Stimulated activated CD4-positive, alpha-beta T cell treated with anti-CD3 and anti-CD28 coated beads, Interleukin-2, amount 100 ng/mL, for 48 hours (primary cell): ENCODE data around the gene CUL5.
A peak's percentile ranks its signal among the peaks of the same experiment; 100 is the strongest.
"Not testable (repeated sequence)": the region's sequence is repeated elsewhere in the genome, so short reads cannot be mapped to it uniquely, and the experiment has no call there.

ENCODE experiments used
- DNase-seq, 2 donors: peaks; one replicate each; pipeline ENCODE4 v3.0.0-alpha.2; 2020

CUL5 gene

GRCh38 chr11:108117746-108118371 is 109.2 kb downstream of the CUL5 start:
- DNase-seq, result no peak

- not testable (repeated sequence) for DNase-seq
Measured at GRCh38 chr11:108120936-108121273, 112.2 kb downstream of the CUL5 start.

GRCh38 chr11:108121274-108122155 is 112.8 kb downstream of the CUL5 start, which contains the start of gene ACAT1:
Gene ACAT1 (plus strand): TSS chr11:108121567. CDS start chr11:108121607, 40 bp downstream.
- DNase-seq, result peak; percentile 96 to 97

GRCh38 chr11:108122166-108122628 is 113.5 kb downstream of the CUL5 start:
- DNase-seq, result no peak

GRCh38 chr11:108125096-108125495 is 116.4 kb downstream of the CUL5 start:
- no peak for DNase-seq

GRCh38 chr11:108128772-108129171 is 120.1 kb downstream of the CUL5 start:
- DNase-seq, result no peak

GRCh38 chr11:108131993-108132392 is 123.3 kb downstream of the CUL5 start:
- DNase-seq, result no peak

GRCh38 chr11:108132993-108133538 is 124.4 kb downstream of the CUL5 start:
- not testable (repeated sequence) for DNase-seq

- DNase-seq, result peak in 1 of 2 donors; percentile 15
Measured at GRCh38 chr11:108135845-108136544, 127.3 kb downstream of the CUL5 start.

- no peak for DNase-seq
Measured at GRCh38 chr11:108137212-108137611, 128.5 kb downstream of the CUL5 start.

GRCh38 chr11:108142304-108142703 is 133.6 kb downstream of the CUL5 start:
- no peak for DNase-seq

- no peak for DNase-seq
Measured at GRCh38 chr11:108144615-108145014, 135.9 kb downstream of the CUL5 start.

- no peak for DNase-seq
Measured at GRCh38 chr11:108147150-108147549, 138.5 kb downstream of the CUL5 start.

GRCh38 chr11:108148556-108148955 is 139.9 kb downstream of the CUL5 start:
- no peak for DNase-seq

GRCh38 chr11:108154591-108154990 is 145.9 kb downstream of the CUL5 start:
- DNase-seq, result no peak
